OCI-LY1 (cell line): ENCODE data around the gene FAM111A.
"Not testable (repeated sequence)": the region's sequence is repeated elsewhere in the genome, so short reads cannot be mapped to it uniquely, and the experiment has no call there.

Experiments
- H2AFZ ChIP-seq: fragments of 200-600 bp; sonication (generic), shearing (Covaris generic); 2 replicates; pipeline ENCODE4 v1.6.0; 2014; ENCODE audit warnings: antibody characterized with exemption, mild to moderate bottlenecking, low read length
- H3F3A ChIP-seq: fragments of 200-600 bp; sonication (generic), shearing (Covaris generic); 2 replicates; pipeline ENCODE4 v1.6.0; 2014; ENCODE audit warnings: mild to moderate bottlenecking, antibody characterized with exemption, low read length, moderate library complexity; ENCODE audit not compliant: insufficient read depth
- H3K27ac ChIP-seq: fragments of 200-600 bp; sonication (generic); 2 replicates; pipeline ENCODE4 v1.5.1; 2014; ENCODE audit warnings: low read length, mixed run types, mild to moderate bottlenecking, low read depth; ENCODE audit not compliant: poor library complexity, severe bottlenecking
- H3K27me3 ChIP-seq: fragments of 200-600 bp; sonication (generic); 2 replicates; pipeline ENCODE4 v1.6.0; 2014; ENCODE audit warnings: antibody characterized with exemption, mild to moderate bottlenecking, low read length, moderate library complexity; ENCODE audit not compliant: insufficient read depth
- H3K36me3 ChIP-seq: fragments of 200-600 bp; sonication (generic); 2 replicates; pipeline ENCODE4 v1.6.1; 2014; ENCODE audit warnings: mild to moderate bottlenecking, antibody characterized with exemption, low read length, moderate library complexity, mixed read lengths; ENCODE audit not compliant: insufficient read depth
- H3K4me1 ChIP-seq: fragments of 200-600 bp; sonication (generic); 2 replicates; pipeline ENCODE4 v1.5.1; 2014; ENCODE audit warnings: mild to moderate bottlenecking, low read length, moderate library complexity; ENCODE audit not compliant: insufficient read depth, severe bottlenecking
- H3K4me2 ChIP-seq: fragments of 200-600 bp; sonication (generic), shearing (Covaris generic); 2 replicates; pipeline ENCODE4 v1.6.1; 2014; ENCODE audit warnings: low read length
- H3K4me3 ChIP-seq: fragments of 200-600 bp; sonication (generic); 2 replicates; pipeline ENCODE4 v1.5.1; 2014; ENCODE audit warnings: low read length, low read depth, mild to moderate bottlenecking, mixed read lengths; ENCODE audit not compliant: poor library complexity, severe bottlenecking
- H3K79me2 ChIP-seq: fragments of 200-600 bp; shearing (Covaris generic); 2 replicates; pipeline ENCODE4 v1.6.1; 2016; ENCODE audit warnings: mixed run types, low read length, mixed read lengths; ENCODE audit not compliant: insufficient read depth
- H3K9ac ChIP-seq: fragments of 200-600 bp; sonication (generic), shearing (Covaris generic); 2 replicates; pipeline ENCODE4 v1.6.1; 2014; ENCODE audit warnings: mild to moderate bottlenecking, low read length, mixed read lengths
- H3K9me2 ChIP-seq: fragments of 200-600 bp; sonication (generic), shearing (Covaris generic); 2 replicates; pipeline ENCODE4 v1.6.1; 2014; ENCODE audit warnings: low read depth, mild to moderate bottlenecking, low read length, mixed read lengths
- H3K9me3 ChIP-seq: fragments of 200-600 bp; shearing (Covaris generic); 2 replicates; pipeline ENCODE4 v1.6.1; 2014; ENCODE audit warnings: low read length, mixed read lengths
- H4K20me1 ChIP-seq: fragments of 200-600 bp; sonication (generic), shearing (Covaris generic); 2 replicates; pipeline ENCODE4 v1.6.0; 2016; ENCODE audit warnings: mild to moderate bottlenecking, low read length; ENCODE audit not compliant: insufficient read depth
- EZH2 ChIP-seq: fragments of 200-600 bp; sonication (generic), shearing (Covaris generic); IDR thresholded peaks from 2 replicates; pipeline ENCODE4 v1.8.0; 2017; ENCODE audit warnings: borderline replicate concordance, mixed run types, mild to moderate bottlenecking, antibody characterized with exemption, low read length, moderate library complexity, mixed read lengths
- TF ChIP-seq, protein P1 (sequence below): fragments of 200-600 bp; sonication (generic), shearing (Covaris generic); IDR thresholded peaks from 2 replicates; pipeline ENCODE4 v1.5.1; 2017; ENCODE audit warnings: mild to moderate bottlenecking, antibody characterized with exemption, low read length, moderate library complexity, mixed read lengths

The FAM111A gene

DNA sequence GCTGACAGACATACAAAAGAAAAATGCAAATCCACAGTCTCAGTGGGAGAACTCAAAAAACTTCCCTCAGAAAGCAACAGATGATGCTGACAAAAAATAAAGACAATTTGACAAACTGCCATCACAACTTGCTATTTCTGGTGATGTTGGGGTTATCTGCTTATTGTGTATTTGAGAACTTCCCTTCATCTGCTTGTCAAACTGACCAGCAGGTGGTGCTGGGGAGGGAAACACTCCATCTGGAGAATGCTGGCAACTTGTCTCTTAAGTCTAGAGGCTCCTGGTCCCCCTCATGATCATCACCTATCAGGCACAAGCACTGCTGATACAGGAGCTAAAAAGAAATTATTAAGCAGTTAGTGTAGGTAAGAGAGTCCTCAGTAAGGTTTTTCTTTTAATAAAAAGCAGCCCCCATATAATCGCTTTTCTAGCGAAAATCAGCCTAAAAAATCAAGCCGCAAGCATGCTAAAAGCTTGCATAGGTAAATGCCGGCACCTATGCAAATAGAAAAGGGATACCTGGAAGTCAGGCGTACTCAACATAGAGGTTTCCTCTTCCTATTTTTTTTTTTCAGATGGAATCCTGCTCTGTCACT lies 45.4 kb upstream of the FAM111A start:
- no peak for TF ChIP-seq EZH2
- TF ChIP-seq, protein P1, sequence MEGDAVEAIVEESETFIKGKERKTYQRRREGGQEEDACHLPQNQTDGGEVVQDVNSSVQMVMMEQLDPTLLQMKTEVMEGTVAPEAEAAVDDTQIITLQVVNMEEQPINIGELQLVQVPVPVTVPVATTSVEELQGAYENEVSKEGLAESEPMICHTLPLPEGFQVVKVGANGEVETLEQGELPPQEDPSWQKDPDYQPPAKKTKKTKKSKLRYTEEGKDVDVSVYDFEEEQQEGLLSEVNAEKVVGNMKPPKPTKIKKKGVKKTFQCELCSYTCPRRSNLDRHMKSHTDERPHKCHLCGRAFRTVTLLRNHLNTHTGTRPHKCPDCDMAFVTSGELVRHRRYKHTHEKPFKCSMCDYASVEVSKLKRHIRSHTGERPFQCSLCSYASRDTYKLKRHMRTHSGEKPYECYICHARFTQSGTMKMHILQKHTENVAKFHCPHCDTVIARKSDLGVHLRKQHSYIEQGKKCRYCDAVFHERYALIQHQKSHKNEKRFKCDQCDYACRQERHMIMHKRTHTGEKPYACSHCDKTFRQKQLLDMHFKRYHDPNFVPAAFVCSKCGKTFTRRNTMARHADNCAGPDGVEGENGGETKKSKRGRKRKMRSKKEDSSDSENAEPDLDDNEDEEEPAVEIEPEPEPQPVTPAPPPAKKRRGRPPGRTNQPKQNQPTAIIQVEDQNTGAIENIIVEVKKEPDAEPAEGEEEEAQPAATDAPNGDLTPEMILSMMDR, result peak; percentile 67
- Histone ChIP-seq H3K9me3 (no peaks in the 10 kb centered on the region), H3K9ac (peak overlapping the region; percentile 55), H3K36me3 (peaks cover 68% of the 10 kb centered on the region), H3K4me3 (peak overlapping the region; percentile 83), H3K79me2 (peaks cover 33% of the 10 kb centered on the region), H2AFZ (no peak overlapping the region), H3F3A (no peaks in the 10 kb centered on the region), H3K27me3 (no peaks in the 10 kb centered on the region), H3K27ac (peak overlapping the region; percentile 98), H3K4me2 (peak overlapping the region; percentile 98), H3K9me2 (no peaks in the 10 kb centered on the region), H4K20me1 (no peaks in the 10 kb centered on the region), H3K4me1 (peaks cover 55% of the 10 kb centered on the region)

DNA sequence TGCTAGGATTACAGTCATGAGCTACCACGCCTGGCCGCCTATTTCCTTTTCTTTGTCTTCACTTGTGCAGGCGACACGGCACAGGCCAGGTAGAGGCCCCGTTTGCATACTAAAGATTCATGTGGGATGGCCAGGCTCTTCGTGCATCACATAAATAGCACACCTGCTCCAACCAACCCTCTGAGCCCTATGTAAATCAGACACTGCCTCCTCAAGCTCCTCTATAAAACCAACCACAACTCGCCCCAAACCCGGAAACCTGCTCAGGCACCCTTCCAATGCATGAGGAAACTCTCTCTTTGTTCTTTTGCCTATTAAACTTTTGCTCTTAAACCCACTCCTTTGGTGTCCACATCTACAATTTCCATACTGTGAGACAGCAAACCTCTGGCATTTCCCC lies 44.7 kb upstream of the FAM111A start:
- Histone ChIP-seq H3K9ac (peak overlapping the region; percentile 55; the same call in 1 of the 2 replicates), H3K4me3 (peak overlapping the region; percentile 83), H3K27ac (peak overlapping the region; percentile 98), H3K36me3 (peaks cover 61% of the 10 kb centered on the region), H3K4me1 (peaks cover 60% of the 10 kb centered on the region), H3K4me2 (peak overlapping the region; percentile 98), H3K79me2 (peaks cover 33% of the 10 kb centered on the region)
- H3K27me3 ChIP-seq, H3F3A ChIP-seq, H2AFZ ChIP-seq, H3K9me2 ChIP-seq, H3K9me3 ChIP-seq, H4K20me1 ChIP-seq: not testable (repeated sequence)

DNA sequence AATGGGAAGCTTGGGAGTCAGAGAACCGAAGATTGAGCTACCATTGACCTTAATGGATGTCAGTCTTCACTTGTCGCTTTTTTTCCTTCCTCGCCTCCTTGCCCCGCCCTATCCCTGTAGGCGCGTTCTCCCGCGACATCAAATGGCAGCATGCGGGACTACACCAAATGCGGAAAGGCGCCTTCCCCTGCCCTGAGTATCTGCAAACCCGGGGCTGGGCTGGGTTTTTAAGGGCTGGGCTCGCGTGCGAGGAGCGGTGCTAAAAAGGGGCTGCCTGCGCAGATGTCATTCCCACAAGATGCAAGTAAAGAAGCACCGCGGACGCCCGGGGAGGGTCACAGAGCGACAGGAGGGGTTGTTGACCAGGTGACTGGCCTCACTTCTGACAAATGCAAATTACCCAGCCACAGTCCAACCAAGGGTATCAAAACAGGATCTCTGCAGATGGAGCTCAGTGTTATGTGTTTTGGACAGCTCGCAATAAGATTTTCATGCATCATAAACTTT lies 40.3 kb upstream of the FAM111A start:
- Histone ChIP-seq H3K27ac (peak overlapping the region; percentile 98), H3K9me3 (no peaks in the 10 kb centered on the region), H3K9me2 (no peaks in the 10 kb centered on the region), H3K79me2 (peaks cover 28% of the 10 kb centered on the region), H3K4me2 (peak overlapping the region; percentile 98), H3F3A (no peaks in the 10 kb centered on the region), H3K9ac (peak overlapping the region; percentile 77), H3K27me3 (no peaks in the 10 kb centered on the region), H2AFZ (no peak overlapping the region), H3K36me3 (peaks cover 20% of the 10 kb centered on the region), H3K4me3 (peak overlapping the region; percentile 83), H3K4me1 (peaks cover 71% of the 10 kb centered on the region), H4K20me1 (no peaks in the 10 kb centered on the region)
- TF ChIP-seq, protein P1, result peak; percentile 46
- TF ChIP-seq EZH2, result no peak
